HL-60 (cell line): Measurements from ENCODE around the gene CNTN1.

Experiments
- DNase-seq, 2 experiments: peaks; one replicate each; pipeline ENCODE4 v3.0.0-alpha.2; 2010 to 2020; ENCODE audit warnings: low read depth in 1 of 2, low spot score in 1 of 2
- H3K27ac ChIP-seq: fragments of 250-450 bp; sonication (Bioruptor Pico); replicated peaks from 2 replicates; pipeline ENCODE4 v1.5.1; 2020; ENCODE audit warnings: mild to moderate bottlenecking, moderate library complexity
- H3K27me3 ChIP-seq: fragments of 250-450 bp; sonication (Bioruptor Pico); 2 replicates; pipeline ENCODE4 v1.5.1; 2021; ENCODE audit warnings: mild to moderate bottlenecking, moderate library complexity; ENCODE audit not compliant: insufficient read depth, poor library complexity, severe bottlenecking
- H3K4me3 ChIP-seq: replicated peaks from 2 replicates; pipeline ENCODE4 v1.5.1; 2011; ENCODE audit warnings: mild to moderate bottlenecking, control low read depth, low read length; ENCODE audit not compliant: insufficient read depth
- GABPA ChIP-seq: IDR thresholded peaks from 2 replicates; pipeline ENCODE4 v1.6.1; 2012; ENCODE audit warnings: low read depth
- POLR2AphosphoS5 ChIP-seq: IDR thresholded peaks from 2 replicates; pipeline ENCODE4 v1.6.1; 2012; ENCODE audit warnings: low read depth
- SPI1 ChIP-seq: IDR thresholded peaks from 2 replicates; pipeline ENCODE4 v1.6.1; 2012; ENCODE audit warnings: low read depth, mild to moderate bottlenecking, borderline replicate concordance
- TF ChIP-seq, protein P1 (sequence below): IDR thresholded peaks from one replicate; pipeline ENCODE4 v1.5.1; 2011; ENCODE audit warnings: low read length, control low read depth, inconsistent platforms; ENCODE audit not compliant: insufficient read depth
- TF ChIP-seq, protein P2 (sequence below): IDR thresholded peaks from 2 replicates; pipeline ENCODE4 v1.6.1; 2012; ENCODE audit warnings: low read depth; ENCODE audit not compliant: insufficient replicate concordance

The CNTN1 gene

DNA sequence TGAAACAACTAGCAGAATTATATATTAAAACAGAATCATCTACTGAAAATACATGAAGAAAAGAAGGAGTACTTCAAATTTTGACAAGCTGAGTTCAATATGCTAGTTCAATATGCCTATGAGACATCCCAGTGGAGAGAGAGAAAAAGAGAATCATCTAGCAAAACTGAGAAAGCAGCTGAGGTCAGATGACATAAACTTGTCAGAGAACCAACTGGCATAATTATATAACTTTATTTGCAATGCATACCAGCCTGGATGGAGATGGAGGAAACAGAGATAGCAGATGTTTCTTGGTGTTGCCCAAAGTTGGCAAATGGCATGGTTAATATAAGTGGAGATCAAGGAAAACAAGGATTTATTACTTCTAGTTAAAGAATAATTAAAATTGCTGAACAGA, 347.2 kb downstream of the CNTN1 start:
- H3K27me3 ChIP-seq, result no peaks in the 10 kb centered on the region
- no peak for DNase-seq
- TF ChIP-seq, protein P1, sequence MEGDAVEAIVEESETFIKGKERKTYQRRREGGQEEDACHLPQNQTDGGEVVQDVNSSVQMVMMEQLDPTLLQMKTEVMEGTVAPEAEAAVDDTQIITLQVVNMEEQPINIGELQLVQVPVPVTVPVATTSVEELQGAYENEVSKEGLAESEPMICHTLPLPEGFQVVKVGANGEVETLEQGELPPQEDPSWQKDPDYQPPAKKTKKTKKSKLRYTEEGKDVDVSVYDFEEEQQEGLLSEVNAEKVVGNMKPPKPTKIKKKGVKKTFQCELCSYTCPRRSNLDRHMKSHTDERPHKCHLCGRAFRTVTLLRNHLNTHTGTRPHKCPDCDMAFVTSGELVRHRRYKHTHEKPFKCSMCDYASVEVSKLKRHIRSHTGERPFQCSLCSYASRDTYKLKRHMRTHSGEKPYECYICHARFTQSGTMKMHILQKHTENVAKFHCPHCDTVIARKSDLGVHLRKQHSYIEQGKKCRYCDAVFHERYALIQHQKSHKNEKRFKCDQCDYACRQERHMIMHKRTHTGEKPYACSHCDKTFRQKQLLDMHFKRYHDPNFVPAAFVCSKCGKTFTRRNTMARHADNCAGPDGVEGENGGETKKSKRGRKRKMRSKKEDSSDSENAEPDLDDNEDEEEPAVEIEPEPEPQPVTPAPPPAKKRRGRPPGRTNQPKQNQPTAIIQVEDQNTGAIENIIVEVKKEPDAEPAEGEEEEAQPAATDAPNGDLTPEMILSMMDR, result no peak
- TF ChIP-seq, protein P2, sequence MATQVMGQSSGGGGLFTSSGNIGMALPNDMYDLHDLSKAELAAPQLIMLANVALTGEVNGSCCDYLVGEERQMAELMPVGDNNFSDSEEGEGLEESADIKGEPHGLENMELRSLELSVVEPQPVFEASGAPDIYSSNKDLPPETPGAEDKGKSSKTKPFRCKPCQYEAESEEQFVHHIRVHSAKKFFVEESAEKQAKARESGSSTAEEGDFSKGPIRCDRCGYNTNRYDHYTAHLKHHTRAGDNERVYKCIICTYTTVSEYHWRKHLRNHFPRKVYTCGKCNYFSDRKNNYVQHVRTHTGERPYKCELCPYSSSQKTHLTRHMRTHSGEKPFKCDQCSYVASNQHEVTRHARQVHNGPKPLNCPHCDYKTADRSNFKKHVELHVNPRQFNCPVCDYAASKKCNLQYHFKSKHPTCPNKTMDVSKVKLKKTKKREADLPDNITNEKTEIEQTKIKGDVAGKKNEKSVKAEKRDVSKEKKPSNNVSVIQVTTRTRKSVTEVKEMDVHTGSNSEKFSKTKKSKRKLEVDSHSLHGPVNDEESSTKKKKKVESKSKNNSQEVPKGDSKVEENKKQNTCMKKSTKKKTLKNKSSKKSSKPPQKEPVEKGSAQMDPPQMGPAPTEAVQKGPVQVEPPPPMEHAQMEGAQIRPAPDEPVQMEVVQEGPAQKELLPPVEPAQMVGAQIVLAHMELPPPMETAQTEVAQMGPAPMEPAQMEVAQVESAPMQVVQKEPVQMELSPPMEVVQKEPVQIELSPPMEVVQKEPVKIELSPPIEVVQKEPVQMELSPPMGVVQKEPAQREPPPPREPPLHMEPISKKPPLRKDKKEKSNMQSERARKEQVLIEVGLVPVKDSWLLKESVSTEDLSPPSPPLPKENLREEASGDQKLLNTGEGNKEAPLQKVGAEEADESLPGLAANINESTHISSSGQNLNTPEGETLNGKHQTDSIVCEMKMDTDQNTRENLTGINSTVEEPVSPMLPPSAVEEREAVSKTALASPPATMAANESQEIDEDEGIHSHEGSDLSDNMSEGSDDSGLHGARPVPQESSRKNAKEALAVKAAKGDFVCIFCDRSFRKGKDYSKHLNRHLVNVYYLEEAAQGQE, result no peak
- no peak for TF ChIP-seq SPI1
- no peak for TF ChIP-seq GABPA
- TF ChIP-seq POLR2AphosphoS5, result no peak
- no peak overlapping the region for H3K4me3 ChIP-seq
- no peak overlapping the region for H3K27ac ChIP-seq

DNA sequence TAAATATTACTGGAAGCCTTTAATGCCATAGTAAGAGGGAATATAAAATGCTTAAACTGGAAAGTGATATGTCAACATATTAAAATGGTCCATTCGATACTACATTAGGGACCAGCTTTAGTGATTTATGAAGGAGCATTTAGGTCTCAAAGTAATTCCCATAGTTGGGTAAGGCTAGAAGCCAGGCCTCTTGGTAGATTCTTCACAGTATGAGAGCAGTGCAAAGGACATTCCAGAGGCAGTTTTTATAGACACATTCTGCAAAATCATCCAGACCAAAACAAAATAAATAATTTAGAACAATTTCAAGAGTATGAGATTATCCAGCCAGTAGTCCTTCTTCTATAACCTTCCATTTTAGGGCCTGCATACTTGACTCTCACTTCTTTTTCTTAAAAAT, 353.3 kb downstream of the CNTN1 start:
- no peak overlapping the region for H3K4me3 ChIP-seq
- no peak for DNase-seq
- TF ChIP-seq GABPA (no peak), POLR2AphosphoS5 (no peak), SPI1 (no peak)
- TF ChIP-seq, protein P1, result no peak
- TF ChIP-seq, protein P2, result no peak
- no peaks in the 10 kb centered on the region for H3K27me3 ChIP-seq
- H3K27ac ChIP-seq, result no peak overlapping the region

DNA sequence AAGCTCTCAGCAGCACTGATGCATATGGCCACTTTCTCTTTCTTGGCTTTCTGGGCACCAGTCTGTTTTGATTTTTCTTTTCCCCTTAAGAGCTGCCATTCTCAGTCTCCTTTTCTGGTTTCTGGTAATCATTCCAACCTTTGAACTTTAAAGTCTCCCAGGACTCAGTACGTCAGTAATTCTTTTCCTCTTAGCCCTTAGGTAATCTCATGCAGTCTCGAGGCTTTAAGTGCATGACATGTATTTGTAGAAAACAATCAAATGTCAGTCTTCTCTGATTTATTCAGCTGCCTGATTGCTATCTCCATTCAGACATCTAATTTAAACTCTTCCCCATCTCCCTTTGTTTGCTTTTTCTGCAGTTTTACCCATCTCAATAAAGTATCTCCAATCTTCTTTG, 356.8 kb downstream of the CNTN1 start:
- no peak overlapping the region for H3K27ac ChIP-seq
- H3K27me3 ChIP-seq, result no peaks in the 10 kb centered on the region
- DNase-seq, result no peak
- no peak for TF ChIP-seq POLR2AphosphoS5
- no peak overlapping the region for H3K4me3 ChIP-seq

DNA sequence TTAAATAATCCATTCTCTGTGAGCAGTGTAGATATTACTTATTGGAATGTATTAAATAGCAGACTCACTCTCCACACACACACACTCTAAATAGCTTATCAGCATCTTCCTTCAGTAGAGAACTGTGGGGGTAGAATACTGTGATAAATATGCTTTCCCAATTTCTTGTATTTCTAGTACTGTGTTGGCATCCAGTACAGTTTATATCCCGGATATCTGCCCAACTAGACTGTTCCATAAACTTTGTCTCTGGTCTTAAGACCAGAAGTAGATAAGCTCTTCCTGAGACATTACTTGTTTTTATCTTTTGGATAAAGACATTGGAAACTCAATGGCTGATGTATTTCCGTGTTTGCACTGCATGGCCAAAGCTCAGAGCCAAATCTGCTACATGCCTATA, 359.7 kb downstream of the CNTN1 start:
- H3K27ac ChIP-seq, result no peak overlapping the region
- TF ChIP-seq, protein P1, result no peak
- TF ChIP-seq POLR2AphosphoS5 (no peak), SPI1 (no peak), GABPA (no peak)
- TF ChIP-seq, protein P2, result no peak

More for the DNA sequence above, 359.7 kb downstream of the CNTN1 start:
- no peak overlapping the region for H3K4me3 ChIP-seq
- H3K27me3 ChIP-seq, result no peaks in the 10 kb centered on the region
- no peak for DNase-seq
